Measurements from ENCODE around the gene ZNF213.
A peak's percentile ranks its signal among the peaks of the same experiment; 100 is the strongest.

Gene ZNF213

GRCh38 chr16:3129137-3130131, 5.4 kb upstream of the ZNF213 start:
- TF ChIP-seq CTCF (IDR thresholded peaks at IDR 0.05), result peak; percentile 76 to 94
- H3K9me3 ChIP-seq, result no peaks in the 10 kb centered on the region
- peaks cover 0 to 40% (median 29%) of the 10 kb centered on the region in 4 donors for H3K4me1 ChIP-seq
- DNase-seq, result peak; percentile 72 to 85
- peak overlapping the region; percentile 42 to 74 for H3K27ac ChIP-seq
- H3K27me3 ChIP-seq, result no peaks in the 10 kb centered on the region
- intact Hi-C loops (cut with DNase I; ENCODE audit: low total_unique reads), result no loop called here
- H3K36me3 ChIP-seq, result peaks cover 0 to 12% (median 0%) of the 10 kb centered on the region in 3 donors
- H3K4me3 ChIP-seq, result peak overlapping the region; percentile 45 to 54

DNA sequence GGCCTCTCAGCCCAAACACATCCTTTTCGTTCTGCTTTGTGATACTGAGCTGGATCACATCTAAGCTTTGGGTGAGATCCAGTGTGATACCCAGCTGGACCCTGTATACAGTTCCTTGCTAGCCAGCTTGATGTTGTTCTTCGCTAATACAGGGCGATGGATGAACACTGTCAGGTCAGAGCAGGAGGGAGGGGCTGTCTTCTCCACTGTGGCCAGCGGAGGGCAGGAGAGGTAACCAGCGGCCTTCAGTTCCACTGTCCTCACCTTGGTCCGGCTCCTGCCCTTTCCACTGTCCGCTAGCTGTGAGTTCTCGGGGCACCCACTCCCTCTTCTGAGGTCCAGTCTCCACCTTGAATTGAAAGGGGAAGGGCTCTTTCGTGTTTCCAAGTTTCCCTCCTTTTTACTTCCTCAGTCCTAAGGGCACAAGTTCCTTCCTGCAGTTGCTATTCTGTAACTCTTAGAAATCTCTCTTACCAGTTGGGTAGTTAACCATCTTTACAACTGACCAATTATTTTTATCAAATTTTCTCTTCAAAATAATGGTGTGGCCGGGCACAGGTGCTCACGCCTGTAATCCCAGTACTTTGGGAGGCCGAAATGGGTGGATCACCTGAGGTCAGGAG, 3.0 kb upstream of the ZNF213 start:
- TF ChIP-seq CTCF (IDR thresholded peaks at IDR 0.05), result no peak
- H3K9me3 ChIP-seq, result no peaks in the 10 kb centered on the region
- no peak overlapping the region for H3K4me3 ChIP-seq
- intact Hi-C loops (cut with DNase I; ENCODE audit: low total_unique reads), result no loop called here
- peaks cover 0 to 12% (median 0%) of the 10 kb centered on the region in 3 donors for H3K36me3 ChIP-seq
- no peak overlapping the region for H3K27ac ChIP-seq
- no peak for DNase-seq
- H3K4me1 ChIP-seq, result peaks cover 0 to 49% (median 31%) of the 10 kb centered on the region in 4 donors
- H3K27me3 ChIP-seq, result no peaks in the 10 kb centered on the region

DNA sequence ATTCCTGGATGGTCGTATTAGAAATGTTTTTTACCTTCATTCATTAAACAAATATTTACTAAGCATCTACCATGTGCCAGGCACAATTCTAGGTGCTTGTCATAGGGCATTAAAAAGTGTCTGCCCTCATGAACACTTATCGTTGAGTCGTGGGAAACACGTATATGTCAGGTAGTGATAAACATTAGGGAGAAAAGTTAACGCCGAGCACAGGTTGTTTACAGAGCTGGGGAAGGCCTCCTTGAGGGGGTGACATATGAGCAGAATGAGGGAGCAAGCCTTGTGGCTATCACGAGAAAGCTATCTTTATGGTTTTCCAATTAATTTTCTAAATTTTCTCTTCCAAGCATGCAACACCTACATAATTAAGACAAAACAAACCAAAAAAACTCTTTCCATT, 985 bp upstream of the ZNF213 start:
- intact Hi-C loops (cut with DNase I; ENCODE audit: low total_unique reads), result no loop called here
- Histone ChIP-seq H3K36me3 (peaks cover 0 to 30% (median 12%) of the 10 kb centered on the region in 3 donors), H3K9me3 (no peaks in the 10 kb centered on the region), H3K4me3 (peak overlapping the region; percentile 74 to 86), H3K4me1 (peaks cover 0 to 40% (median 27%) of the 10 kb centered on the region in 4 donors), H3K27me3 (no peaks in the 10 kb centered on the region), H3K27ac (peak overlapping the region; percentile 89 to 94)
- no peak for DNase-seq
- no peak for TF ChIP-seq CTCF (IDR thresholded peaks at IDR 0.05)

DNA sequence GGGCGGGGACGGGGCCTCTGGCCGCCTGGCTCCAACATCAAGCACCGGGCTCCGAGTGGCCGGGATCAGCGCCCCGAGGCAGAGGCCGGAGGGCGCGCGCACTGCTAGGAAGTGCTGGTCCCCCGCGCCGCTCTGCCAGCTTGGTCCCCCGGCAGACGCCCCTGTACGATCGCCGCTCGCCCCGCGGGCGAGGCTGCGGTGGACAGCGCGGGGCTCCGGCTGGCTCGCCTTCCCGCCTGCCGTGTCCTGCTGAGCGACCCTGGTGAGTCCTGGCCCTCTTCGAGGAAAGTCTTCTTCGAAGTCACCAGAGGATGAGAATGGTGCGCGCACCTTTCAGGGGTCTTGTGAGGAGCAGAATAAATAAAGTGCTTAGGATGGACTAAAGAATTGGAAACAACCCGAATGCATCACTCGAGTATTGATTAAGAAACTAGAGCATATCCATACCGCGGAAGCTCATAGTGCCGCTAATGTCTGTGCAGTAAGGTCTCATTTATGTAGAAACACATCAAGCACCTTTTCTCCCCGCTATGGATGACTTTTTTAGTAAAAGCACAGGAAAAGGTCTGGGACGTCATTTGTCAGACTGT, 392 bp downstream of the ZNF213 start:
- intact Hi-C loops (cut with DNase I; ENCODE audit: low total_unique reads), result no loop called here
- Histone ChIP-seq H3K36me3 (peaks cover 0 to 43% (median 16%) of the 10 kb centered on the region in 3 donors), H3K4me3 (peak overlapping the region; percentile 74 to 86), H3K4me1 (peaks cover 0 to 29% (median 17%) of the 10 kb centered on the region in 4 donors), H3K27ac (peak overlapping the region; percentile 89 to 94), H3K9me3 (no peaks in the 10 kb centered on the region), H3K27me3 (no peaks in the 10 kb centered on the region)
- no peak for TF ChIP-seq CTCF (IDR thresholded peaks at IDR 0.05)
- DNase-seq, result no peak

- TF ChIP-seq CTCF (IDR thresholded peaks at IDR 0.05), result no peak
- DNase-seq, result no peak
- Histone ChIP-seq H3K27ac (no peak overlapping the region), H3K27me3 (no peaks in the 10 kb centered on the region), H3K4me1 (peaks cover 0 to 28% (median 17%) of the 10 kb centered on the region in 4 donors), H3K4me3 (no peak overlapping the region), H3K36me3 (peaks cover 17 to 52% (median 37%) of the 10 kb centered on the region in 3 donors), H3K9me3 (no peaks in the 10 kb centered on the region)
- intact Hi-C loops (cut with DNase I; ENCODE audit: low total_unique reads), result no loop called here
These were observed 2.4 kb downstream of the ZNF213 start for GRCh38 chr16:3137267-3137666.

All from tibial artery (tissue), 4 donors.